Measurements from ENCODE around the gene CD74.
"Not testable (repeated sequence)": the region's sequence is repeated elsewhere in the genome, so short reads cannot be mapped to it uniquely, and the experiment has no call there.

Gene CD74

GRCh38 chr5:150428106-150428876, 15.6 kb upstream of the CD74 start:
- DNase-seq = peak; percentile 24
- H3K9me3 ChIP-seq (ENCODE audit: severe bottlenecking) = no peaks in the 10 kb centered on the region
- TF ChIP-seq CTCF (IDR thresholded peaks at IDR 0.05; ENCODE audit: low read depth, low read length) = no peak
- H3K36me3 ChIP-seq = no peaks in the 10 kb centered on the region
- no peaks in the 10 kb centered on the region for H3K27me3 ChIP-seq (ENCODE audit: insufficient read depth, low read depth, severe bottlenecking)
- 0 out of 2 replicates have a peak overlapping the region, but pooled peaks have one; percentile 16 for H3K27ac ChIP-seq
- no peak overlapping the region for H3K4me3 ChIP-seq (ENCODE audit: low read depth, low read length)

- H3K4me3 ChIP-seq (ENCODE audit: low read depth, low read length); H3K36me3 ChIP-seq; DNase-seq; H3K27me3 ChIP-seq (ENCODE audit: insufficient read depth, low read depth, severe bottlenecking); H3K27ac ChIP-seq; H3K9me3 ChIP-seq (ENCODE audit: severe bottlenecking): not testable (repeated sequence)
These were observed 13.5 kb upstream of the CD74 start for GRCh38 chr5:150426165-150426564.

- no peak for DNase-seq
- H3K27ac ChIP-seq = no peak overlapping the region
- H3K27me3 ChIP-seq (ENCODE audit: insufficient read depth, low read depth, severe bottlenecking) = no peaks in the 10 kb centered on the region
- TF ChIP-seq CTCF (IDR thresholded peaks at IDR 0.05; ENCODE audit: low read depth, low read length) = no peak
- H3K4me3 ChIP-seq (ENCODE audit: low read depth, low read length) = no peak overlapping the region
- no peaks in the 10 kb centered on the region for H3K9me3 ChIP-seq (ENCODE audit: severe bottlenecking)
- no peaks in the 10 kb centered on the region for H3K36me3 ChIP-seq
These were observed 10.0 kb upstream of the CD74 start for GRCh38 chr5:150422758-150423157.

GRCh38 chr5:150422075-150422474, 9.4 kb upstream of the CD74 start:
- no peaks in the 10 kb centered on the region for H3K36me3 ChIP-seq
- TF ChIP-seq CTCF (IDR thresholded peaks at IDR 0.05; ENCODE audit: low read depth, low read length) = no peak
- H3K4me3 ChIP-seq (ENCODE audit: low read depth, low read length) = no peak overlapping the region
- H3K9me3 ChIP-seq (ENCODE audit: severe bottlenecking) = no peaks in the 10 kb centered on the region
- no peak for DNase-seq
- H3K27me3 ChIP-seq (ENCODE audit: insufficient read depth, low read depth, severe bottlenecking) = no peaks in the 10 kb centered on the region
- H3K27ac ChIP-seq = no peak overlapping the region

- Histone ChIP-seq H3K27ac (no peak overlapping the region), H3K9me3 (ENCODE audit: severe bottlenecking) (no peaks in the 10 kb centered on the region), H3K4me3 (ENCODE audit: low read depth, low read length) (no peak overlapping the region), H3K27me3 (ENCODE audit: insufficient read depth, low read depth, severe bottlenecking) (no peaks in the 10 kb centered on the region), H3K36me3 (no peaks in the 10 kb centered on the region)
- no peak for TF ChIP-seq CTCF (IDR thresholded peaks at IDR 0.05; ENCODE audit: low read depth, low read length)
- DNase-seq = no peak
These were observed 7.0 kb upstream of the CD74 start for GRCh38 chr5:150419630-150420270.

- not testable (repeated sequence) for H3K27ac ChIP-seq; H3K9me3 ChIP-seq (ENCODE audit: severe bottlenecking); H3K36me3 ChIP-seq; H3K4me3 ChIP-seq (ENCODE audit: low read depth, low read length); H3K27me3 ChIP-seq (ENCODE audit: insufficient read depth, low read depth, severe bottlenecking); DNase-seq
These were observed 1.4 kb upstream of the CD74 start for GRCh38 chr5:150413902-150414790.

All from WERI-Rb-1 (cell line).